HK-2 (cell line): ENCODE data around the gene BIRC3.
"Not testable (repeated sequence)": the region's sequence is repeated elsewhere in the genome, so short reads cannot be mapped to it uniquely, and the experiment has no call there.

Source experiments
- DNase-seq: peaks from one replicate; pipeline ENCODE4 v3.0.0-alpha.2; 2018; ENCODE audit not compliant: unreplicated experiment

Gene BIRC3

GRCh38 chr11:102374633-102375424, 57.5 kb downstream of the BIRC3 start:
- not testable (repeated sequence) for DNase-seq

GRCh38 chr11:102375720-102376399, 58.6 kb downstream of the BIRC3 start:
- no peak for DNase-seq

GRCh38 chr11:102377891-102378290, 60.6 kb downstream of the BIRC3 start:
- no peak for DNase-seq

- DNase-seq = no peak
Measured at GRCh38 chr11:102378818-102379217, 61.5 kb downstream of the BIRC3 start.

GRCh38 chr11:102382384-102382783, 65.1 kb downstream of the BIRC3 start:
- no peak for DNase-seq

- no peak for DNase-seq
Measured at GRCh38 chr11:102383839-102384238, 66.6 kb downstream of the BIRC3 start.

GRCh38 chr11:102384419-102385079, 67.3 kb downstream of the BIRC3 start:
- DNase-seq = no peak

GRCh38 chr11:102385085-102386007, 68.1 kb downstream of the BIRC3 start:
- DNase-seq = no peak

GRCh38 chr11:102386136-102386734, 69.0 kb downstream of the BIRC3 start:
- DNase-seq = no peak

- DNase-seq = no peak
Measured at GRCh38 chr11:102387043-102387781, 69.9 kb downstream of the BIRC3 start.
